Measurements from ENCODE around the gene STEAP3.

GRCh38 chr2:119267604-119268003 lies 44.0 kb downstream of the STEAP3 start:
- no peak for TF ChIP-seq POLR2AphosphoS5 (IDR thresholded peaks at IDR 0.05; ENCODE audit: low read depth, low read length)
- no peak for TF ChIP-seq REST (IDR thresholded peaks at IDR 0.05; ENCODE audit: insufficient read depth in 1 of 2, low read depth in 2 of 2, low read length in 2 of 2)
- TF ChIP-seq TAF1 (IDR thresholded peaks at IDR 0.05; ENCODE audit: borderline replicate concordance, insufficient read depth, low read length), result no peak
- TF ChIP-seq SIN3A (IDR thresholded peaks at IDR 0.05; ENCODE audit: borderline replicate concordance, insufficient read depth, low read length), result no peak

Data from PFSK-1 (cell line).